Naive thymus-derived CD4-positive, alpha-beta T cell (primary cell): ENCODE data around the gene DIAPH1. TPM values are rescaled to one million over a fixed set of nuclear protein-coding genes. Genes with fewer than 3 reads are reported as not detected.

Source experiments
- ATAC-seq: fragments of 150-1000 bp; cut with Tn5 transposase; 2 replicates; pipeline ENCODE4 v1.10.0; 2021; ENCODE audit warnings: mild to moderate bottlenecking, moderate library complexity
- CTCF ChIA-PET: fragments of 350-600 bp; sonication (Branson Sonifier 250); formaldehyde crosslinking; loops from one replicate; lab custom pipeline; 2021; ENCODE audit warnings: antibody characterized with exemption; lab: Charles Lee
- POLR2A ChIA-PET: fragments of 350-600 bp; sonication (Branson Sonifier 250); formaldehyde crosslinking; loops from one replicate; lab custom pipeline; 2021; ENCODE audit warnings: antibody characterized with exemption, inconsistent platforms; lab: Charles Lee
- DNase-seq, 9 donors: peaks; one replicate each; pipeline versions ENCODE4 v3.0.0 to v3.0.0-alpha.2; 2020 to 2022; ENCODE audit warnings: mixed read lengths in 1 of 9
- H3K27ac ChIP-seq: one replicate; pipeline ENCODE4 v1.7.0; 2013; ENCODE audit warnings: mild to moderate bottlenecking, low read depth, low read length, moderate library complexity
- H3K27me3 ChIP-seq, 2 donors: one replicate each; pipeline ENCODE4 v1.7.0; 2013; ENCODE audit warnings: low read length in 2 of 2, mild to moderate bottlenecking in 2 of 2, moderate library complexity in 2 of 2; ENCODE audit not compliant: control insufficient read depth in 2 of 2, insufficient read depth in 2 of 2
- H3K36me3 ChIP-seq, 3 experiments: 1 replicate in 2 of 3; 2 replicates in 1 of 3; pipeline ENCODE4 v1.7.0; 2013; ENCODE audit warnings: low read length in 3 of 3, mild to moderate bottlenecking in 3 of 3, moderate library complexity in 1 of 3; ENCODE audit not compliant: insufficient read depth in 3 of 3, control insufficient read depth in 2 of 3
- H3K4me1 ChIP-seq, 2 donors: one replicate each; pipeline ENCODE4 v1.7.0; 2013; ENCODE audit warnings: low read length in 2 of 2, mild to moderate bottlenecking in 2 of 2, moderate library complexity in 1 of 2; ENCODE audit not compliant: control insufficient read depth in 2 of 2, insufficient read depth in 2 of 2
- H3K4me3 ChIP-seq: 2 replicates; pipeline ENCODE4 v1.7.0; 2013; ENCODE audit warnings: mild to moderate bottlenecking, low read length
- H3K9me3 ChIP-seq, 3 experiments: 1 replicate in 2 of 3; 2 replicates in 1 of 3; pipeline ENCODE4 v1.7.0; 2013; ENCODE audit warnings: low read length in 3 of 3; ENCODE audit not compliant: control insufficient read depth in 2 of 3
- H3K27ac Mint-ChIP-seq, 9 donors: one replicate each; pipeline ENCODE4 v1.8.0; 2020 to 2022; ENCODE audit warnings: mixed read lengths in 9 of 9, mild to moderate bottlenecking in 8 of 9, moderate library complexity in 5 of 9, inconsistent platforms in 2 of 9
- H3K27me3 Mint-ChIP-seq, 5 donors: one replicate each; pipeline ENCODE4 v1.8.0; 2021 to 2022; ENCODE audit warnings: mixed read lengths in 5 of 5, mild to moderate bottlenecking in 1 of 5
- H3K36me3 Mint-ChIP-seq, 5 donors: one replicate each; pipeline ENCODE4 v1.8.0; 2020 to 2022; ENCODE audit warnings: mixed read lengths in 5 of 5, mild to moderate bottlenecking in 3 of 5, inconsistent platforms in 1 of 5
- H3K4me1 Mint-ChIP-seq, 7 donors: one replicate each; pipeline ENCODE4 v1.8.0; 2020 to 2022; ENCODE audit warnings: mixed read lengths in 7 of 7, mild to moderate bottlenecking in 3 of 7, inconsistent platforms in 1 of 7
- H3K4me3 Mint-ChIP-seq, 10 donors: one replicate each; pipeline ENCODE4 v1.8.0; 2020 to 2022; ENCODE audit warnings: mild to moderate bottlenecking in 10 of 10, mixed read lengths in 10 of 10, moderate library complexity in 6 of 10, inconsistent platforms in 2 of 10
- H3K9me3 Mint-ChIP-seq, 11 donors: one replicate each; pipeline ENCODE4 v1.8.0; 2020 to 2022; ENCODE audit warnings: mixed read lengths in 11 of 11, mild to moderate bottlenecking in 4 of 11, inconsistent platforms in 1 of 11, moderate library complexity in 1 of 11
- intact Hi-C, 2 donors: fragments of 100-400 bp; cut with micrococcal nuclease; formaldehyde crosslinking; loops; one replicate each; pipeline ENCODE4 v1.15.1; 2023
- polyA plus RNA-seq, 2 donors: library from polyadenylated mRNA; unstranded; fragments of 300-500 nt; fragmentation: Illumina TruSeq; gene quantifications; one replicate each; pipeline ENCODE4 v1.2.3, GENCODE V29; 2021
- total RNA-seq, 6 experiments: library from RNA in 5 of 6; stranded (reverse) in 5 of 6; gene quantifications; 1 replicate in 5 of 6; 2 replicates in 1 of 6; pipeline ENCODE4 v1.2.3 and lab custom pipeline; 2021 to 2026

Gene DIAPH1
- total and polyA plus RNA-seq, 7 experiments from 2014 or later = 89.7 to 278 (median 172) TPM

DNA sequence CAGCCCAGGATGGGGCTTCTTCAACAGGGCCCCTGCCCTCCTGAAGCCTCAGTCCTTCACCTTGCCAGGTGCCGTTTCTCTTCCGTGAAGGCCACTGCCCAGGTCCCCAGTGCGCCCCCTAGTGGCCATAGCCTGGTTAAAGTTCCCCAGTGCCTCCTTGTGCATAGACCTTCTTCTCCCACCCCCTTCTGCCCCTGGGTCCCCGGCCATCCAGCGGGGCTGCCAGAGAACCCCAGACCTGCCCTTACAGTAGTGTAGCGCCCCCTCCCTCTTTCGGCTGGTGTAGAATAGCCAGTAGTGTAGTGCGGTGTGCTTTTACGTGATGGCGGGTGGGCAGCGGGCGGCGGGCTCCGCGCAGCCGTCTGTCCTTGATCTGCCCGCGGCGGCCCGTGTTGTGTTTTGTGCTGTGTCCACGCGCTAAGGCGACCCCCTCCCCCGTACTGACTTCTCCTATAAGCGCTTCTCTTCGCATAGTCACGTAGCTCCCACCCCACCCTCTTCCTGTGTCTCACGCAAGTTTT, 106.3 kb downstream of the DIAPH1 start:
- Mint-ChIP-seq H3K27me3 (peaks cover 0 to 3% (median 0%) of the 10 kb centered on the region in 5 donors), H3K4me1 (peaks cover 21 to 35% (median 26%) of the 10 kb centered on the region in 7 donors), H3K36me3 (peaks cover 0 to 23% (median 6%) of the 10 kb centered on the region in 5 donors), H3K4me3 (peak overlapping the region; percentile 84 to 97 (median 90)), H3K9me3 (peaks cover 0 to 1% (median 0%) of the 10 kb centered on the region in 11 donors), H3K27ac (peak overlapping the region; percentile 27 to 83 (median 58))
- peak; percentile 48 to 87 (median 74) for DNase-seq
- ChIA-PET CTCF (interaction anchor here (0.6 to 4.7 kb wide), 11 partner anchors 9 to 335 kb away, joined by 3 to 30 read pairs (median 4); partner anchors contain the start of genes PCDHB8, PCDHGA10, PCDHGB3 and TAF7), POLR2A (interaction anchor here (0.6 to 2.5 kb wide), 3 partner anchors 9 to 192 kb away, joined by 3 to 17 read pairs (median 4); partner anchors contain the start of gene TAF7)
- Histone ChIP-seq H3K4me1 (peaks cover 0 to 13% of the 10 kb centered on the region in 2 donors), H3K4me3 (peak overlapping the region; percentile 59), H3K9me3 (no peaks in the 10 kb centered on the region), H3K27me3 (no peaks in the 10 kb centered on the region), H3K27ac (peak overlapping the region; percentile 39), H3K36me3 (peaks cover 0 to 20% (median 0%) of the 10 kb centered on the region in 3 experiments)
- intact Hi-C loops = loop anchor here (1.0 to 5.0 kb wide), 9 partner anchors 12 to 428 kb away; partner anchors contain the start of genes DIAPH1 (in 2 of the 2), TAF7 (in 2 of the 2), HDAC3 (in 1 of the 2) and PCDHGA4 (in 1 of the 2)
- peak; percentile 79 for ATAC-seq

DNA sequence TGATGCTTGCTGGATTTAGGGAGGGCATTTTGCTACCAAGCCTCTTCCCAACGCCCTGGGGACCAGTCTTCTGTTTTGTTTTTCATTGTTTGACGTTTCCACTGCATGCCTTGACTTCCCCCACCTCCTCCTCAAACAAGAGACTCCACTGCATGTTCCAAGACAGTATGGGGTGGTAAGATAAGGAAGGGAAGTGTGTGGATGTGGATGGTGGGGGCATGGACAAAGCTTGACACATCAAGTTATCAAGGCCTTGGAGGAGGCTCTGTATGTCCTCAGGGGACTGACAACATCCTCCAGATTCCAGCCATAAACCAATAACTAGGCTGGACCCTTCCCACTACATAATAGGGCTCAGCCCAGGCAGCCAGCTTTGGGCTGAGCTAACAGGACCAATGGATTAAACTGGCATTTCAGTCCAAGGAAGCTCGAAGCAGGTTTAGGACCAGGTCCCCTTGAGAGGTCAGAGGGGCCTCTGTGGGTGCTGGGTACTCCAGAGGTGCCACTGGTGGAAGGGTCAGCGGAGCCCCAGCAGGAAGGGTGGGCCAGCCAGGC, 107.0 kb downstream of the DIAPH1 start:
- no peaks in the 10 kb centered on the region for H3K9me3 ChIP-seq
- H3K27ac Mint-ChIP-seq = peak overlapping the region in 5 of 9 donors; percentile 6 to 83 (median 19)
- H3K36me3 ChIP-seq = peaks cover 0 to 14% (median 0%) of the 10 kb centered on the region in 3 experiments
- ATAC-seq = no peak
- CTCF ChIA-PET = interaction anchor here (0.6 to 4.7 kb wide), 6 partner anchors 10 to 335 kb away, joined by 3 to 30 read pairs (median 7); partner anchors contain the start of genes PCDHB8, PCDHGA10 and TAF7
- no peaks in the 10 kb centered on the region for H3K27me3 ChIP-seq
- peaks cover 0 to 20% (median 3%) of the 10 kb centered on the region in 5 donors for H3K36me3 Mint-ChIP-seq
- intact Hi-C loops = loop anchor here (1.0 to 5.0 kb wide), 9 partner anchors 12 to 428 kb away; partner anchors contain the start of genes DIAPH1 (in 2 of the 2), TAF7 (in 2 of the 2), HDAC3 (in 1 of the 2) and PCDHGA4 (in 1 of the 2)
- no peak for DNase-seq
- peaks cover 0 to 3% (median 0%) of the 10 kb centered on the region in 5 donors for H3K27me3 Mint-ChIP-seq
- peaks cover 21 to 35% (median 26%) of the 10 kb centered on the region in 7 donors for H3K4me1 Mint-ChIP-seq
- POLR2A ChIA-PET = interaction anchor here (2.5 kb wide), 1 partner anchor 191 kb away, joined by 17 read pairs; the partner anchor contains the start of gene TAF7
- no peak overlapping the region for H3K4me3 ChIP-seq
- H3K27ac ChIP-seq = no peak overlapping the region
- H3K4me3 Mint-ChIP-seq = peak overlapping the region in 8 of 10 donors; percentile 44 to 92 (median 85)
- peaks cover 0 to 1% (median 0%) of the 10 kb centered on the region in 11 donors for H3K9me3 Mint-ChIP-seq
- peaks cover 0 to 13% of the 10 kb centered on the region in 2 donors for H3K4me1 ChIP-seq

- H3K36me3 Mint-ChIP-seq = peaks cover 0 to 12% (median 0%) of the 10 kb centered on the region in 5 donors
- Histone ChIP-seq H3K36me3 (peaks cover 0 to 6% (median 0%) of the 10 kb centered on the region in 3 experiments), H3K4me3 (no peak overlapping the region), H3K27me3 (no peaks in the 10 kb centered on the region), H3K9me3 (no peaks in the 10 kb centered on the region), H3K4me1 (peaks cover 0 to 13% of the 10 kb centered on the region in 2 donors), H3K27ac (no peak overlapping the region)
- ChIA-PET POLR2A (no interaction called here), CTCF (interaction anchor here (4.7 kb wide), 1 partner anchor 13 kb away, joined by 30 read pairs; no protein-coding TSS in a partner anchor)
- intact Hi-C loops = loop anchor here (5.0 kb wide), 4 partner anchors 34 to 154 kb away; partner anchors contain the start of genes DIAPH1 (in 2 of the 2), HDAC3 (in 1 of the 2), PCDHGA4 (in 1 of the 2) and PCDHGB2 (in 1 of the 2)
- DNase-seq = no peak
- peak overlapping the region in 1 of 10 donors; percentile 2 for H3K4me3 Mint-ChIP-seq
- H3K27me3 Mint-ChIP-seq = peaks cover 0 to 3% (median 0%) of the 10 kb centered on the region in 5 donors
- H3K4me1 Mint-ChIP-seq = peaks cover 21 to 33% (median 25%) of the 10 kb centered on the region in 7 donors
- H3K9me3 Mint-ChIP-seq = peaks cover 0 to 1% (median 0%) of the 10 kb centered on the region in 11 donors
- ATAC-seq = no peak
- peak overlapping the region in 1 of 9 donors; percentile 83 for H3K27ac Mint-ChIP-seq
Observed at GRCh38 chr5:141510850-141511601, 107.8 kb downstream of the DIAPH1 start.

GRCh38 chr5:141510160-141510559, 108.6 kb downstream of the DIAPH1 start:
- Mint-ChIP-seq H3K4me1 (peaks cover 18 to 29% (median 24%) of the 10 kb centered on the region in 7 donors), H3K9me3 (peaks cover 0 to 1% (median 0%) of the 10 kb centered on the region in 11 donors), H3K4me3 (no peak overlapping the region), H3K27me3 (peaks cover 0 to 3% (median 0%) of the 10 kb centered on the region in 5 donors), H3K36me3 (peaks cover 0 to 3% (median 0%) of the 10 kb centered on the region in 5 donors), H3K27ac (no peak overlapping the region)
- no peak overlapping the region for H3K4me3 ChIP-seq
- no peak for DNase-seq
- no peaks in the 10 kb centered on the region for H3K9me3 ChIP-seq
- no peak for ATAC-seq
- peaks cover 0 to 4% (median 0%) of the 10 kb centered on the region in 3 experiments for H3K36me3 ChIP-seq
- no peak overlapping the region for H3K27ac ChIP-seq
- intact Hi-C loops = loop anchor here (5.0 kb wide), 4 partner anchors 33 to 153 kb away; partner anchors contain the start of genes DIAPH1 (in 2 of the 2), HDAC3 (in 1 of the 2), PCDHGA4 (in 1 of the 2) and PCDHGB2 (in 1 of the 2)
- peaks cover 0 to 13% of the 10 kb centered on the region in 2 donors for H3K4me1 ChIP-seq
- CTCF ChIA-PET = interaction anchor here (2.9 kb wide), 1 partner anchor 14 kb away, joined by 9 read pairs; no protein-coding TSS in a partner anchor
- POLR2A ChIA-PET = no interaction called here
- H3K27me3 ChIP-seq = no peaks in the 10 kb centered on the region

GRCh38 chr5:141508798-141509611, 109.8 kb downstream of the DIAPH1 start:
- no peak for ATAC-seq
- no peak overlapping the region for H3K27ac ChIP-seq
- ChIA-PET POLR2A (no interaction called here), CTCF (interaction anchor here (0.9 to 2.9 kb wide), 2 partner anchors 15 to 88 kb away, joined by 3 to 9 read pairs; partner anchors contain the start of gene PCDHGA11)
- peaks cover 0 to 3% (median 0%) of the 10 kb centered on the region in 5 donors for H3K36me3 Mint-ChIP-seq
- intact Hi-C loops = no loop called here
- no peak for DNase-seq
- no peak overlapping the region for H3K4me3 Mint-ChIP-seq
- no peak overlapping the region for H3K27ac Mint-ChIP-seq
- H3K36me3 ChIP-seq = no peaks in the 10 kb centered on the region
- no peaks in the 10 kb centered on the region for H3K9me3 ChIP-seq
- peaks cover 0 to 1% (median 0%) of the 10 kb centered on the region in 11 donors for H3K9me3 Mint-ChIP-seq
- peaks cover 0 to 7% (median 0%) of the 10 kb centered on the region in 5 donors for H3K27me3 Mint-ChIP-seq
- no peak overlapping the region for H3K4me3 ChIP-seq
- H3K27me3 ChIP-seq = no peaks in the 10 kb centered on the region
- peaks cover 14 to 20% (median 15%) of the 10 kb centered on the region in 7 donors for H3K4me1 Mint-ChIP-seq
- H3K4me1 ChIP-seq = peaks cover 0 to 5% of the 10 kb centered on the region in 2 donors
